ENCODE measurements around the gene PEX14.

The PEX14 gene

GRCh38 chr1:10597492-10598388 lies 123.0 kb downstream of the PEX14 start:
- no peak for DNase-seq (ENCODE audit: low read depth)

- no peak for DNase-seq (ENCODE audit: low read depth)
These were observed 123.6 kb downstream of the PEX14 start for GRCh38 chr1:10598389-10598702.

DNA sequence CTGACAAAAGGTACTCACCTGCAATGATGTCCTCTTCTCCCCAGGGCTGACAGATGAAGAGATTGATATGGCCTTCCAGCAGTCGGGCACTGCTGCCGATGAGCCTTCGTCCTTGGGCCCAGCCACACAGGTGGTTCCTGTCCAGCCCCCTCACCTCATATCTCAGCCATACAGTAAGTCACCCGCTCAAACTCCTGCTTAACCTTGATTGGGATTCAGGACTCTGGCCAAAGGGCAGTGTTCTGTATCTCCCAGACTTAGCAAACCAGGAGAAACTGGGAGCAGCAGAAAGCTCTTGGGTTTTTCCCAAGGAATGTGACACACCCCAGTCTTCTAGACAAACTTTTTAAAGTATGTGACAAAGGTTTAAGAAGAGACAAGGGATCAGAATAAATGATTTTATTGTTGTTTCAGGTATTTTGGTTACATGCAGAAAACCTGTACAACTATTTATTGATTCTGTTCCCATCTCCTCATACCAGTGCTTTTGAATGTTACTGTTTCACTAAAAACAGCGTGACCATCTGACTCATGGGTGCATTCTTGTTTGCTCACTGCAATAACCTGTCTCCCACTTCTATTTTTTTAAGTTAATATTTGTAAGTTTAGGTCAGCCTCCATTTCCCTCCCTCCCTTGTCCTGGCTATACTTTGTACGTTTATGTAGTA lies 124.6 kb downstream of the PEX14 start:
- no peak for DNase-seq (ENCODE audit: low read depth)

DNA sequence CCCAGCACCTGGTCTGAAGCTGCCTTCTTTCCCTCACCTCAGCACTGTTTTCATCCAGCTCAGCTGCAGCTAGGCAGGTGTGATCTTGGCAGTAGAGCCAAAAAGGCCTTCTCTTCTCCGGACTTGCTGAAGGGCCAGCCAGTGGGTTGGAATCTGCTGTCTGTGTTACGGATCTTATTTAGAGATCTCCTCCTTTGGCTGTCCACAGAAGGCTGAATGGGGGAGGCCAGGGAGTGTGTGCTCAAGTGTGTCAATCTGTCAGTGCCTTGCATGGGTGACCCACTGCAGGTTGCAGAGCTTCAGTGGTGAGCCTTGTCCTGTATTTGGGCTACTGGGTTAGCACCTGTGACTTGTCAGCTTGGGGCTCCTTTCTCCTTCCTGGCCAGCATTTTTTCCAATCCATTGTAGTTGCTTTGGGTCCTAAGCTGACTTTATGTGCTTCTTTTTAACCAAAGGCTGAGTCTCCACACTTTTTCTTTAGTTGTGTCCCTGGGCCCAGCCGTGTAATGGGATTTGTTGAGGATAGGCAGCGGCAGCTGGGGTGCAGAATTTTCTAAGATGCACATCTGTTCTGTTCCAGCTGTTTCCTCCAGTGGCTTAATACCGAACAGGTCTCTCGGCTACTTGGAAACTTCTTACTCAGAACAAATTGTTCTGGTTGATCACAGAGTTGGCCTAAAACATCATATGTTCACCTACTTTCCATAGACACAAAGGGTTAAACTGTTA lies 126.8 kb downstream of the PEX14 start:
- no peak for DNase-seq (ENCODE audit: low read depth)

DNA sequence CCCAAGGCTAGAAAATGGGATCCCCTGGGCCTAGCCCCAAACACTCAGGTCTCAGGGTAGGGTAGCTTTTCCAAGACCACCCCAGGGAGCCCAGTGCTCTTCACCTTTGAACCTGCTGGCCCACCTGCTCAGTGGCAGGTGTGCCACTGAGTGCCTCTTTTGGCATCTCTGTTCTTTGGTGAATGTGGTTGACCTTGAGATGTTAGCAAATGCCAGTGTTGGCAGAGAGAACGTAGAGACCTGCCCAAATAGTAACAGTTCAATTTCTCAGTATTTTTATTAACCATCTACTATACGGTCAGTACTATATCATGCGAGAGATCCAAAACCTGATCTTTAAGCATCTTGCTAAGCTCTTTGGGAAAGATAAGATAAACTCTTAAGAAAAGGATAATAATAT lies 128.2 kb downstream of the PEX14 start:
- no peak for DNase-seq (ENCODE audit: low read depth)

GRCh38 chr1:10604966-10605365 lies 130.2 kb downstream of the PEX14 start:
- no peak for DNase-seq (ENCODE audit: low read depth)

GRCh38 chr1:10606064-10606463 lies 131.3 kb downstream of the PEX14 start:
- no peak for DNase-seq (ENCODE audit: low read depth)

DNA sequence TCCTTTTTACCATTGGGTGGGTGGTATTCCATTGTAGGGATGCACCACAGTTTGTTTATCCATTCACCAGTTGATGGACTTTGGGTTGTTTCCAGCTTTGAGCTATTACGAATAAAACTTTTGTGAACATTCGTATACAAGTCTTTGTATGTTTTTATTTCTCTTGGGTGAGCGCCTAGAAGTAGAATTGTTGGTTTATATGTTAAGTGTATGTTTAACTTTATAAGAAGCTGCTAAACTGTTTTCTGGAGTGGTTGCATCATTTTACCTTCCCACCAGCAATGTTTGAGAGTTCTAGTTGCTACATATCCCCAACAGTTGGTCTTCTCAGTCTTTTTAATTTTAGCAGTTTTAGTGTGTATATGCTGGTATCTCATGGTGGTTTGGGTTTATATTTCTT lies 132.5 kb downstream of the PEX14 start:
- no peak for DNase-seq (ENCODE audit: low read depth)

DNA sequence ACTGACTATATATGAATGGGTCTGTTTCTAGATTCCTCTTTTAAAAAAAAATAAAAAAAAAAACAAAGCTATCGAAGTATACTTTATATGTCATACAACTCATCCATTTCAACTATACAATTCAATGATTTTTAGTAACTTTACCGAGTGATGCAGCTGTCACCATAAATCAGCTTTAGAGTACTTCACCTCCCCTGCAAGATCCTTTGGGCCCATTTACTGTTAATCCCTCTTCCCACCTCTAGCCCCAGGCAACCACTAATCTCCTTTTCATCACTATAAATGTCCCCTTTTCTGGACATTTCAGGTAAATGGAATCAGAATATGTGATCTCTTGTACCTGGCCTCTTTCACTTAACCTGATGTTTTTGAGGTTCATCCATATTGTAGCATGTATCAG lies 133.9 kb downstream of the PEX14 start:
- no peak for DNase-seq (ENCODE audit: low read depth)

DNA sequence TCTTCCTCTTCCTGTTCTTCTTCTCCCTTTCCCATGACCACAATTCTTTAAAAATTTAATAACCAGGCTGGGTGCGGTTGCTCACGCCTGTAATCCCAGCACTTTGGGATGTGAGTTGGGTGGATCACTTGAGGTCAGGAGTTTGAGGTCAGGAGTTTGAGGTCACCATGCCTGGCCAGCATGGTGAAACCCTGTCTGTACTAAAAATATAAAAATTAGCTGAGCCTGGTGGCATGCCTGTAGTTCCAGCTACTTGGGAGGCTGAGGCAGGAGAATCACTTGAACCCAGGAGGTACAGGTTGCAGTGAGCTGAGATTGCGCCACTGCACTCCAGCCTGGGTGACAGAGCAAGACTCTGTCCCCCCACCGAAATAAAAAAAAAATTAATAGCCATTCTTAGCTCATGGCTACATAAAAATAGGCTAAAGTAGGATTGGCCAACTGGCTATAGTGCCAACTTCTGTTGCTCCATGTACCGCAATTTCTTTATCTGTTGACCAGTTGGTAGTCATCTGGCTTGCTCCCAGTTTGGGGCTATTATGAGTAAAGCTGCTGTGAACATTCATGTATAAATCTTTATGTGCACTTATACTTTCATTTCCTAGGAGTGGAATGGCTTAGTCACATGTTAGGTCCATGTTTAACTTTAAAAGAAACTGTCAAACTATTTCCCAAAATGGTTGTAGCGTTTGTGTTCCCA lies 136.3 kb downstream of the PEX14 start:
- no peak for DNase-seq (ENCODE audit: low read depth)

DNA sequence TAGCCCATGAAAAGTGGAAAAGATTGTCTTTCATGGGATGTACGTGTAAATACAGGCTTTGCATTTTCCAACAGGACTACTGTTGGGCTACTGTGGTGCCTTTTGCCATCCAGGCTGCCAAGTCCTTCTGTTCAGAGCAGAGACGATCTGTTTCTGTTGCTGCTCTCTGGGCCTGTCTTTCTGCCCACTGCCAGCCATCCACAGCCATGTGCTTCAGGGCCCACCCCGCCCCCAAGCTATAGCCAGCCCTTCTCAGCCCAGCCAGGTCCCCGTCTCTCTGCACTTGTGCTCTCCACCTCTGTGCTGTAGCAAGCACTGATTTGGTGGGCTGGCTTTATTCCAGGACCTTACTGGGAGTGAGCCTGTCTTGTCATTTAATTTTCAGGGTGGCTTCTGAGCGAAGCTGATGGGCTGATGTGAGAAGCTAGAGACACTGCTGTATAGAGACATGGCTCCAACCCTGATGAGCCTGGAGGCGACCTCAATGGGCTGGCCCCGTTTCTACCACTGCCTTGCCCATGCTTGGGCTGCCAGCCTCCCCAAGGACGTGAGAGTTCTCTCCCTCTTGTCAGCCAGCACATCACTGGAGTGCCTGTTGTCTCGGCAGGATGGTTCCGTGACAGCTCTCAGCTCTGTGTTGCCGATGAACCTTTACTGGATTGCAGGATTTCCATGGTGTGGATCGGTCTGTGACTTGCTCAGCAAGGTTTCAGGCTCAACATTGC lies 137.8 kb downstream of the PEX14 start:
- no peak for DNase-seq (ENCODE audit: low read depth)

DNA sequence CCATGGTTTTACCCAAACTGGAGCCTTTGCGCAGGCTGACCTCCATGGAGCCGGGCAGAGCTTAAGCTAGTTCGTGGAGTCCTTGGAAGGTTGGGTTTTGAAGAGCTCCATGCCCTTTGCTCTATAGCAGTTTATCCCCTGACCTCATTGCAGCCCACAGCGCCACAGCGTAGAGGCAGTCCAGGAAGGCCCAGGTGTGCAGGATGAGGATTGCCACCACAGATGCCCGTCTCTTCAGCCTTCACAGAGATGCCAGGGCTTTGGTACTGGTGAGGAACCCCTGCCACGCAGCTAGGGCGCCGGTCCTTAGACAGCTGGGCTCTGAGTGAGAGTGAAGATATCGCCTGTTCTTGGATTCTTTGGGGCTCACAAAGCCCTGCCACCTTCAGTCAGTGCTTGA lies 138.6 kb downstream of the PEX14 start:
- DNase-seq (ENCODE audit: low read depth), result no peak

- no peak for DNase-seq (ENCODE audit: low read depth)
These were observed 139.1 kb downstream of the PEX14 start for GRCh38 chr1:10613861-10614260.

DNA sequence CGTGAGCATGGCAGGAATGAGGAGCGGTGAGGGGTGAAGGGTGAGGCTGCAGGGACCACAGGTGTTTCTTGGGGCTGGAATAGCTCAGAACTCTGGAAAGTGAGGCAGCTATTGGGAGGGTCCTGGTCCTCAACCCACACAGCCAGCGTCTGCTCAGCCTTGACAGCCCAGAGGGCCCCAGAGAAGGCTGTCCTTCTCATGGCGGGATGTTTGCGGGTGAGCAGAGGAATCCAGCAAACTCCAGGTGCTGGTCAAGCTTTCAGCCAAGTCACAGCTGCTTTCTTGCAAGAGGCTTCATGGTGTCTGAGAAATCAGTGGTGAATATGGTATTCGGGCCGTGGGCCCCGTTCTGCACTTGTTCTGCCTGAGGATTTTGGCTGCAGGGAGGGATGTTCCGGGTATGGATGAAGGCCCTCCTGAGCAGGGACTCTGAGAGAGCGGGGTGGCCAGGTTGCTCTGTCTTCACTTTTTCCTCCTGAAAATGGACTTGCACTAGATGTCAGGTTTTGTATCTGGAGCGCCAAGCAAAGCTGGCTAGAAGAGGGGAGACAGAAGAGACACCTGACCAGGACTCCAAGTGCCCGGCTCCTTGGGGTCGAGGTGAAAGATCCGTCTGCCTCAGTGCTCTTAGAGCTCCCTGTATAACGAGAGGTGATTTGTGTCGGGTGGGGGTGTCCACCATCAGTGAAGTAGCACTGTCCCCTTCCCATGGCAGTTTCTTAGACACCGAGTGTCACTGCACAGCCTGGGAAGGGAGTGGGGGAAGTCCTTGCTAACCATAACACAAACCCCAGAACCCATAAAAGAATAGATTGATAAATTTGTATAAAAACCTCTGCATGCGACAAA lies 139.9 kb downstream of the PEX14 start:
- no peak for DNase-seq (ENCODE audit: low read depth)

- DNase-seq (ENCODE audit: low read depth), result no peak
These were observed 140.6 kb downstream of the PEX14 start for GRCh38 chr1:10615332-10615731.

- no peak for DNase-seq (ENCODE audit: low read depth)
These were observed 141.4 kb downstream of the PEX14 start for GRCh38 chr1:10615932-10616671.

DNA sequence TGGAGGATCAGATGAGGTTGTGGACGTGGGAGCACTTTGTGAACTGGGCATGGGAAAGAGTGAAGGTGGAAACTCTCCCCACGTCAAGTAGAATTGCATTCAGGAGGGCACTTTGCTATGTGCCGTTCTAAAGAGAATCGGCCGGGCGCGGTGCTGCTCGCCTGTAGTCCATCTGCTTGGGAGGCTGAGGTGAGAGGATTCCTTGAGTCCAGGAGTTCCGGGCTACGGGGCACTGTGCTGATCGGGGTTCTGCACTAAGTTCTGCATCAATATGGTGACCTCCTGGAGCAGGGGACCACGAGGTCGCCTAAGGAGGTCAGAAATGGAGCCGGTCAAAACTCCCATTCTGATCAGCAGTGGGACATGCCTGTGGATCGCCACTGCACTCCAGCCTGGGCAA lies 141.9 kb downstream of the PEX14 start:
- DNase-seq (ENCODE audit: low read depth), result no peak

DNA sequence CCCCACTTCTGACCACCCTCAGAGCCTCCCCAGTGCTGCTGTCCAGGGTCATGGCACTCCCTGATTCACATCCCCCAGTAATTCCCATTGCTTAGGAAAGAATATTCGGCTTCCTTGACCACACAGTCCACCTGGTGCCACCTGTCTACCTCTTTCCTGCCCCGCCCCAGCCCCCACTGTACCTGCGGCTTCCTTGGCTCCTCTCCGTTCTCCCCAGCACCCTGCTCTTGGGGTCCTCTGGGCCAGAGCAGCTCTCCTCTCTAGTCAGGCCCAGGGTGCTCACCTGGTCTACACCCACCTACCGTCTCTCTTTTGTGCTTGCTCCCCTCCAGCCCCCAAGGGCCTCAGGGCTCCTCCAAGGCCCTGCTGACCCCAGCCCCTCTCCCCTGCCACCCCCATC lies 142.6 kb downstream of the PEX14 start:
- DNase-seq (ENCODE audit: low read depth), result no peak

DNA sequence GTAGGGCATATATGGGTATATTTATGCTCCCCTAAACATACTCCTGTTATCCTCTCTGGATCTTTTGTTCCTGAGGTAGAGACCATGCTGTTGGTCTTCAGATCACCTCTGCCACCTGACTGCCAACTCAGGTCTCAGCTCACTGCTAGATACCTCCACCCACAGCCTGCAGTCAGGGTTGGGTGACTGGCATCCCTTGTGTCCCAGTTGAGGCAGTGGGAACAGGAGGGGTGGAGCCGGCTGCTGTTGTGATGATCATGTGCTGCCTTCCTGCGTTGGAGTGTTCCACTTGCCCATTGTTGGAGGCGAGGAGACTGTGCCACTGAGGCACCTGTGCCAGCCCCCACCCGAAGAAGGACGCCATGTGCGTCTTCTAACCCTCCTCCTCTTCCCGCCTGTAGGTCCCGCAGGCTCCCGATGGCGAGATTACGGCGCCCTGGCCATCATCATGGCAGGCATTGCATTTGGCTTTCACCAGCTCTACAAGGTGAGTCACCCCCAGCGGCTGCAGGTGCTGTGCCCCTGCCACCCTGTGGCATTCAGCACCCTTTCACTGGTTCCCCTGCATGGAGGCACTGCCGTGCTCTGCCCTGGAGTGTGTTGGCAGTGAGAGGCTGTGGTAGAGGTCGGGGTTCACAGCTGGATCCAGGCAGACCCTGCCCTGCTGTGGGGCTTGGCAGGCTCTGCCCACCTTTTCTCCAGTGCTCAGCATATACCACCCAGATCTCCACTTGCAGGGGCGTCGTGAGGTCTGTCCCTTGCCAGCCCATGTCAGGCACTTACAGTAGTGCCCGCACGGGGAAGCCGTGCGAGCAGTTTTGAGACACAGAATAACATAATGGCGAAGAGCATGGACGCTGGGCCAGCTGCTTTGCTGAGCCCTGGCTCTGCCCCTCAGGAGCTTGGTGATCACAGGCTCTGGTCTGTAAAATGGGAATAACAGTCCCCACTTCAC lies 143.5 kb downstream of the PEX14 start:
- no peak for DNase-seq (ENCODE audit: low read depth)

All from activated T-cell treated with anti-CD3 and anti-CD28 coated beads for 24 hours (primary cell).